ENCODE data around the gene CD3D. TPM values are rescaled to one million over a fixed set of nuclear protein-coding genes. Genes with fewer than 3 reads are reported as not detected.

Gene CD3D
- total RNA-seq, 1 donor from 2014 or later, result 8.5 TPM

DNA sequence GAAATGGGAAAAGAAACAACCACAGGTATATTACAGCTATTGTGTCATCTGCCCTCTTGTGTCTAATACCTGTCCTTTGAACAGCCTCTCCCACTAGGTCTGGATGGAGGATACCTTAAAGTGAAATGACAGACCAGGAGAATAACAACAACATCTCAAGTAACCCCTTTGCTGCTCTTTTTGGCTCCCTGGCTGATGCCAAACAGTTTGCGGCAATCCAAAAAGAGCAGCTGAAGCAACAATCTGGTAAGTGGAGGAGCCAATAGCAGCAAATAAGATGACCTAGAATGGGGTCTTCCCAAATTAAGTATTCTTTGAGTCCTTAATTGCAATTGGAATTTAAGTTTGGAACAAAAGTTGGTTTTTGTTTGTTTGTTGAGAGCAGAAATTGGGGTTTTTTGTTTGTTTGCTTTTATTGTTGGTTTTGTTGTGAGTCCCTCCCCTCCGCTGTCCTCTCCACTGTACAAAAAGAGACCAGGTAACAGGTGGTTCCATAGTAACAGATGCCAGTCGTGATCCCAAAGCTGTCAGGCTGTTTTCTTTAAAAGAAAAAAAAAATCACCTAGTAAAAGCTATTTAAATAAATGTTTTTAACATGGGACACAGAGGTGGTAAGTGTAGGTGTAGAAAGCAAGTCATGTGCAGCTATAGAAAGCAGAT is 22.6 kb upstream of the CD3D start:
- intact Hi-C loops (cut with DNase I), result no loop called here
- DNase-seq, result no peak
- Histone ChIP-seq H3K4me3 (no peak overlapping the region), H3K4me1 (peaks cover 13% of the 10 kb centered on the region), H3K36me3 (peaks cover 62% of the 10 kb centered on the region), H3K27me3 (no peaks in the 10 kb centered on the region), H3K27ac (no peak overlapping the region), H3K9me3 (no peaks in the 10 kb centered on the region)
- ATAC-seq, result no peak
- TF ChIP-seq, protein P1, sequence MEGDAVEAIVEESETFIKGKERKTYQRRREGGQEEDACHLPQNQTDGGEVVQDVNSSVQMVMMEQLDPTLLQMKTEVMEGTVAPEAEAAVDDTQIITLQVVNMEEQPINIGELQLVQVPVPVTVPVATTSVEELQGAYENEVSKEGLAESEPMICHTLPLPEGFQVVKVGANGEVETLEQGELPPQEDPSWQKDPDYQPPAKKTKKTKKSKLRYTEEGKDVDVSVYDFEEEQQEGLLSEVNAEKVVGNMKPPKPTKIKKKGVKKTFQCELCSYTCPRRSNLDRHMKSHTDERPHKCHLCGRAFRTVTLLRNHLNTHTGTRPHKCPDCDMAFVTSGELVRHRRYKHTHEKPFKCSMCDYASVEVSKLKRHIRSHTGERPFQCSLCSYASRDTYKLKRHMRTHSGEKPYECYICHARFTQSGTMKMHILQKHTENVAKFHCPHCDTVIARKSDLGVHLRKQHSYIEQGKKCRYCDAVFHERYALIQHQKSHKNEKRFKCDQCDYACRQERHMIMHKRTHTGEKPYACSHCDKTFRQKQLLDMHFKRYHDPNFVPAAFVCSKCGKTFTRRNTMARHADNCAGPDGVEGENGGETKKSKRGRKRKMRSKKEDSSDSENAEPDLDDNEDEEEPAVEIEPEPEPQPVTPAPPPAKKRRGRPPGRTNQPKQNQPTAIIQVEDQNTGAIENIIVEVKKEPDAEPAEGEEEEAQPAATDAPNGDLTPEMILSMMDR (IDR thresholded peaks at IDR 0.05), result no peak

DNA sequence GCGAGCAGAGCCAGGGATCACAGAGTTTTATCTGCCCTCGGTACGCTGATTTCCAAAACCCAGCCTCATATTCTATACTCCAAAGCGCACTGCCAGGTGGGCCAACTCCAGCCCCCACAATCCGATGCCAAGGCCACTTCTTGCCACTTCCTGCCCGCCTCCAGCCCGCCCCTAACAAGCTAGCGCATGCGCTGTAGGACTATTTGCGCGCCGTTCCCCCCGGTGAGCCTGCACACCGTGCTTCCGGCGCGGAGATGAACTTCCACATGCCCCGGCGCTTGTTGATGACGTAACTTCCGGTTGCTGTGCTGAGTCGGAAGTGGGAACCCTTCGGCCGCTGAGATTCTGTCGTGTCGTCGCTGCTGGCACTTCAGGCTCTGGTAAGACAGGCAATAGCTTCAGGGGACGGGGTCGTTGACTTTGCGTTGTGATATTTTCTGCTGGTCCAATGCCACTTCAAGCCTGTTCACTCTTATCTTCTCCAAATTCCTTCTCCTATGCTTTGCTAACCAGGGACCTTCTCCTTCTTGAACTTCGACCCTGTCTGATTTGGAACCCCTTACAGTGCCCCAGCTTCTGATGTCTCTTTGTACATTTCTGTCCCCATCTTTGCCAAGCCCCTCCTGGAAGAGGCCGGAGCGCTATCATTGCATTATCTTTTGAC is 16.9 kb upstream of the CD3D start, which contains the start of gene UBE4A:
TSS of gene UBE4A (plus strand) at position 306 of the 664 bp plus-strand sequence. CDS start 5,481 bp downstream, outside the sequence.
- Histone ChIP-seq H3K4me1 (peaks cover 15% of the 10 kb centered on the region), H3K9me3 (no peaks in the 10 kb centered on the region), H3K27ac (peak within 1 kb of the TSS; percentile 82), H3K27me3 (no peaks in the 10 kb centered on the region), H3K36me3 (peaks cover 6% of the 10 kb centered on the region), H3K4me3 (peak within 1 kb of the TSS; percentile 99)
- intact Hi-C loops (cut with DNase I), result no loop called here
- DNase-seq (peak; percentile 97), ATAC-seq (peak; percentile 98)
- TF ChIP-seq, protein P1 (IDR thresholded peaks at IDR 0.05), result no peak

DNA sequence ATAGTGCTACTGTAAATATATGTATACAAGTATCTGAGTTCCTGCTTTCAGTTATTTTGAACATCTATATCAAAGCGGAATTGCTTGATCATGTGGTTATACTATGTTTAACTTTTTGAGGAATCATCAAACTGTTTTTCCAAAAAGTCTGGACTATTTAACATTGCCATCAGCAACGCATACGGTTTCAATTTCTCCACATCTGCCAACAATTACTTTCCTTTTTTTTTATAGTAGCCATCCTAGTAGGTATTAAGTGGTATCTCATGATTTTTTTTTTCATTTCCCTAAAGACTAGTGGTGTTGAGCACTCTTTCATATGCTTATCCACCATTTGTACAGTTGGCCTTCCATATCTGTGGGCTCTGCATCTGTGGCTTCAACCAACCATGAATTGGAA is 15.6 kb upstream of the CD3D start:
- H3K36me3 ChIP-seq, result no peaks in the 10 kb centered on the region
- intact Hi-C loops (cut with DNase I), result no loop called here
- ATAC-seq, result no peak
- TF ChIP-seq, protein P1 (IDR thresholded peaks at IDR 0.05), result no peak
- H3K4me3 ChIP-seq, result no peak overlapping the region
- no peaks in the 10 kb centered on the region for H3K27me3 ChIP-seq
- H3K27ac ChIP-seq, result no peak overlapping the region
- H3K4me1 ChIP-seq, result peaks cover 15% of the 10 kb centered on the region
- no peaks in the 10 kb centered on the region for H3K9me3 ChIP-seq
- no peak for DNase-seq

DNA sequence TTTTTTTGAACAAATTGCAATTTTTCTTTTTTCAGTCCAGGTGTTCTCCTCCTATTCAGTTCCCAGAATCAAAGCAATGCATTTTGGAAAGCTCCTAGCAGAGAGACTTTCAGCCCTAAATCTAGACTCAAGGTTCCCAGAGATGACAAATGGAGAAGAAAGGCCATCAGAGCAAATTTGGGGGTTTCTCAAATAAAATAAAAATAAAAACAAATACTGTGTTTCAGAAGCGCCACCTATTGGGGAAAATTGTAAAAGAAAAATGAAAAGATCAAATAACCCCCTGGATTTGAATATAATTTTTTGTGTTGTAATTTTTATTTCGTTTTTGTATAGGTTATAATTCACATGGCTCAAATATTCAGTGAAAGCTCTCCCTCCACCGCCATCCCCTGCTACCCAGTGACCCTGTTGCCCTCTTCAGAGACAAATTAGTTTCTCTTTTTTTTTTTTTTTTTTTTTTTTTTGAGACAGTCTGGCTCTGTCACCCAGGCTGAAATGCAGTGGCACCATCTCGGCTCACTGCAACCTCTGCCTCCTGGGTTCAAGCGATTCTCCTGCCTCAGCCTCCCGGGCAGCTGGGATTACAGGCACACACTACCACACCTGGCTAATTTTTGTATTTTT is 10.7 kb upstream of the CD3D start:
- no peaks in the 10 kb centered on the region for H3K27me3 ChIP-seq
- no peaks in the 10 kb centered on the region for H3K9me3 ChIP-seq
- intact Hi-C loops (cut with DNase I), result no loop called here
- H3K36me3 ChIP-seq, result no peaks in the 10 kb centered on the region
- DNase-seq (no peak), ATAC-seq (no peak)
- no peaks in the 10 kb centered on the region for H3K4me1 ChIP-seq
- TF ChIP-seq, protein P1 (IDR thresholded peaks at IDR 0.05), result peak; percentile 57
- H3K4me3 ChIP-seq, result no peak overlapping the region
- no peak overlapping the region for H3K27ac ChIP-seq

DNA sequence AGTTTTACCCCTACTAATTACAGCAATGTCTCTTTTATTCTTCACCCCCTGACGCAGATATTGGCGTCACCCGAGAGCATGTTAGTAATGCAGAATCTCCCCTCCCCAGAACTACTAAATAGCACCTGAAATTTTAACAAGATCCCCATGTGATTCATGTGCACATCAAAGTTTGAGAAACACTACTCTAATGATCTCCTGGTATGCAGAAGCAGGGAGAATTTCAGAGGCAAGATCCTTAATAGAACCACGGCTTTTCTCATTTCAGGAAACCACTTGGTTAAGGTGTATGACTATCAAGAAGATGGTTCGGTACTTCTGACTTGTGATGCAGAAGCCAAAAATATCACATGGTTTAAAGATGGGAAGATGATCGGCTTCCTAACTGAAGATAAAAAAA is 7.0 kb upstream of the CD3D start:
- no peak for DNase-seq
- H3K27ac ChIP-seq, result no peak overlapping the region
- H3K9me3 ChIP-seq, result no peaks in the 10 kb centered on the region
- TF ChIP-seq, protein P1 (IDR thresholded peaks at IDR 0.05), result no peak
- no peak for ATAC-seq
- no peaks in the 10 kb centered on the region for H3K36me3 ChIP-seq
- no peak overlapping the region for H3K4me3 ChIP-seq
- H3K4me1 ChIP-seq, result no peaks in the 10 kb centered on the region
- H3K27me3 ChIP-seq, result no peaks in the 10 kb centered on the region
- intact Hi-C loops (cut with DNase I), result no loop called here

Data from upper lobe of right lung (tissue), 1 donor.